ENCODE results near the gene CD58.

Gene CD58

GRCh38 chr1:116537040-116537831 is 33.6 kb downstream of the CD58 start:
- DNase-seq: no peak

GRCh38 chr1:116534014-116534739 is 36.6 kb downstream of the CD58 start:
- DNase-seq: no peak

GRCh38 chr1:116533429-116533820 is 37.4 kb downstream of the CD58 start:
- no peak for DNase-seq

- no peak for DNase-seq
These were observed 38.0 kb downstream of the CD58 start for GRCh38 chr1:116532671-116533428.

GRCh38 chr1:116531917-116532316 is 38.9 kb downstream of the CD58 start:
- no peak for DNase-seq

- no peak for DNase-seq
These were observed 41.1 kb downstream of the CD58 start for GRCh38 chr1:116529681-116530080.

GRCh38 chr1:116529199-116529631 is 41.6 kb downstream of the CD58 start:
- DNase-seq: no peak

GRCh38 chr1:116528329-116529083 is 42.3 kb downstream of the CD58 start:
- DNase-seq: no peak

- no peak for DNase-seq
These were observed 45.4 kb downstream of the CD58 start for GRCh38 chr1:116525440-116525839.

- no peak for DNase-seq
These were observed 49.6 kb downstream of the CD58 start for GRCh38 chr1:116521186-116521585.

- no peak for DNase-seq
These were observed 52.4 kb downstream of the CD58 start for GRCh38 chr1:116518400-116518799.

GRCh38 chr1:116516631-116517030 is 54.2 kb downstream of the CD58 start:
- no peak for DNase-seq

- DNase-seq: no peak
These were observed 55.1 kb downstream of the CD58 start for GRCh38 chr1:116515702-116516101.

GRCh38 chr1:116514708-116515525 is 55.9 kb downstream of the CD58 start:
- no peak for DNase-seq

GRCh38 chr1:116513956-116514355 is 56.9 kb downstream of the CD58 start:
- no peak for DNase-seq

- DNase-seq: no peak
These were observed 59.3 kb downstream of the CD58 start for GRCh38 chr1:116511459-116512019.

- DNase-seq: no peak
These were observed 60.5 kb downstream of the CD58 start for GRCh38 chr1:116510361-116510760.

GRCh38 chr1:116508984-116509980 is 61.5 kb downstream of the CD58 start:
- no peak for DNase-seq

GRCh38 chr1:116508085-116508983 is 62.5 kb downstream of the CD58 start:
- no peak for DNase-seq

Data from NCI-H1417 treated with DMSO at 0.1 percent for 48 hours (cell line).